ENCODE data around the gene DYNC1H1.

DYNC1H1 gene

GRCh38 chr14:102056694-102057442 is 92.5 kb downstream of the DYNC1H1 start:
- no peaks in the 10 kb centered on the region for H3F3A ChIP-seq (ENCODE audit: control insufficient read depth, insufficient read depth)
- H3K9me2 ChIP-seq (replicated peaks; ENCODE audit: control insufficient read depth, low read length) = no peaks in the 10 kb centered on the region
- H3K27ac ChIP-seq (ENCODE audit: low read depth, low read length) = no peak overlapping the region
- no peaks in the 10 kb centered on the region for H4K20me1 ChIP-seq (ENCODE audit: control insufficient read depth, insufficient read depth, low read depth, low read length)
- no peak for TF ChIP-seq CTCF (IDR thresholded peaks at IDR 0.05; ENCODE audit: low read depth, low read length, poor library complexity, severe bottlenecking)
- no peaks in the 10 kb centered on the region for H3K4me1 ChIP-seq (ENCODE audit: control insufficient read depth, low read length)
- no peaks in the 10 kb centered on the region for H3K79me2 ChIP-seq (ENCODE audit: control insufficient read depth, low read length)
- no peaks in the 10 kb centered on the region for H3K9me3 ChIP-seq (ENCODE audit: control insufficient read depth, insufficient read depth, low read length)
- H3K4me2 ChIP-seq (ENCODE audit: low read length) = no peak overlapping the region
- H3K27me3 ChIP-seq (ENCODE audit: control insufficient read depth, low read length) = no peaks in the 10 kb centered on the region
- peaks cover 11% of the 10 kb centered on the region for H3K36me3 ChIP-seq (ENCODE audit: control insufficient read depth, low read length)
- H3K4me3 ChIP-seq (ENCODE audit: low read length) = no peak overlapping the region

GRCh38 chr14:102057480-102058114 is 93.2 kb downstream of the DYNC1H1 start:
- H3K9me3 ChIP-seq (ENCODE audit: control insufficient read depth, insufficient read depth, low read length) = no peaks in the 10 kb centered on the region
- H3K4me3 ChIP-seq (ENCODE audit: low read length) = no peak overlapping the region
- no peaks in the 10 kb centered on the region for H3K27me3 ChIP-seq (ENCODE audit: control insufficient read depth, low read length)
- no peak overlapping the region for H3K4me2 ChIP-seq (ENCODE audit: low read length)
- TF ChIP-seq CTCF (IDR thresholded peaks at IDR 0.05; ENCODE audit: low read depth, low read length, poor library complexity, severe bottlenecking) = no peak
- no peak for TF ChIP-seq EZH2phosphoT487 (IDR thresholded peaks at IDR 0.05; ENCODE audit: borderline replicate concordance, low read length)
- H3F3A ChIP-seq (ENCODE audit: control insufficient read depth, insufficient read depth) = no peaks in the 10 kb centered on the region
- no peaks in the 10 kb centered on the region for H4K20me1 ChIP-seq (ENCODE audit: control insufficient read depth, insufficient read depth, low read depth, low read length)
- no peaks in the 10 kb centered on the region for H3K9me2 ChIP-seq (replicated peaks; ENCODE audit: control insufficient read depth, low read length)
- H3K27ac ChIP-seq (ENCODE audit: low read depth, low read length) = no peak overlapping the region
- no peaks in the 10 kb centered on the region for H3K4me1 ChIP-seq (ENCODE audit: control insufficient read depth, low read length)
- H3K36me3 ChIP-seq (ENCODE audit: control insufficient read depth, low read length) = peaks cover 7% of the 10 kb centered on the region
- H3K79me2 ChIP-seq (ENCODE audit: control insufficient read depth, low read length) = no peaks in the 10 kb centered on the region

GRCh38 chr14:102058146-102058545 is 93.8 kb downstream of the DYNC1H1 start:
- no peaks in the 10 kb centered on the region for H3K9me3 ChIP-seq (ENCODE audit: control insufficient read depth, insufficient read depth, low read length)
- TF ChIP-seq EZH2phosphoT487 (IDR thresholded peaks at IDR 0.05; ENCODE audit: borderline replicate concordance, low read length) (no peak), CTCF (IDR thresholded peaks at IDR 0.05; ENCODE audit: low read depth, low read length, poor library complexity, severe bottlenecking) (no peak)
- no peaks in the 10 kb centered on the region for H3K4me1 ChIP-seq (ENCODE audit: control insufficient read depth, low read length)
- no peak overlapping the region for H3K4me2 ChIP-seq (ENCODE audit: low read length)
- H3K36me3 ChIP-seq (ENCODE audit: control insufficient read depth, low read length) = peaks cover 5% of the 10 kb centered on the region; the same call in 1 of the 2 replicates
- no peaks in the 10 kb centered on the region for H3K79me2 ChIP-seq (ENCODE audit: control insufficient read depth, low read length)
- no peaks in the 10 kb centered on the region for H3F3A ChIP-seq (ENCODE audit: control insufficient read depth, insufficient read depth)
- H4K20me1 ChIP-seq (ENCODE audit: control insufficient read depth, insufficient read depth, low read depth, low read length) = no peaks in the 10 kb centered on the region
- H3K27me3 ChIP-seq (ENCODE audit: control insufficient read depth, low read length) = no peaks in the 10 kb centered on the region
- H3K9me2 ChIP-seq (replicated peaks; ENCODE audit: control insufficient read depth, low read length) = no peaks in the 10 kb centered on the region
- H3K27ac ChIP-seq (ENCODE audit: low read depth, low read length) = no peak overlapping the region
- no peak overlapping the region for H3K4me3 ChIP-seq (ENCODE audit: low read length)
